ENCODE data around the gene C11orf97.

GRCh38 chr11:94533696-94534630 is 21.7 kb downstream of the C11orf97 start:
- TF ChIP-seq CTCF (IDR thresholded peaks at IDR 0.05 in 4 of 5, conservative IDR thresholded peaks at IDR 0.05 in 1 of 5) (no peak), POLR2A (IDR thresholded peaks at IDR 0.05) (no peak)

Measured in gastrocnemius medialis (tissue), 4 donors.